Mesenchymal stem cell (in vitro differentiated cells and primary cell): ENCODE data around the gene HOXB7.

ENCODE experiments used
- DNase-seq: peaks from one replicate; pipeline ENCODE4 v3.0.0-alpha.2; 2013
- H2AFZ ChIP-seq: one replicate; pipeline ENCODE4 v1.6.1; 2013; ENCODE audit warnings: low read depth, mild to moderate bottlenecking, control low read depth, inconsistent platforms, low read length, moderate library complexity
- H2AK5ac ChIP-seq: 2 replicates; pipeline ENCODE4 v1.6.1; 2013; ENCODE audit warnings: low read length, moderate library complexity, mild to moderate bottlenecking, inconsistent platforms; ENCODE audit not compliant: severe bottlenecking
- H2BK120ac ChIP-seq: one replicate; pipeline ENCODE4 v1.6.1; 2013; ENCODE audit warnings: low read depth, mild to moderate bottlenecking, inconsistent platforms, low read length, moderate library complexity
- H2BK12ac ChIP-seq, 2 experiments: one replicate each; pipeline ENCODE4 v1.6.1; 2013; ENCODE audit warnings: inconsistent platforms in 2 of 2, low read length in 2 of 2, mild to moderate bottlenecking in 2 of 2, moderate library complexity in 2 of 2, control low read depth in 1 of 2
- H2BK15ac ChIP-seq: one replicate; pipeline ENCODE4 v1.6.1; 2013; ENCODE audit warnings: mild to moderate bottlenecking, low read depth, inconsistent platforms; ENCODE audit not compliant: poor library complexity, severe bottlenecking
- H2BK5ac ChIP-seq: 2 replicates; pipeline ENCODE4 v1.6.1; 2013; ENCODE audit warnings: low read depth, mild to moderate bottlenecking, low read length, control low read depth, inconsistent platforms; ENCODE audit not compliant: poor library complexity, severe bottlenecking
- H3K14ac ChIP-seq, 2 experiments: one replicate each; pipeline ENCODE4 v1.6.1; 2013; ENCODE audit warnings: inconsistent platforms in 2 of 2, low read length in 2 of 2, control low read depth in 1 of 2, mild to moderate bottlenecking in 1 of 2, moderate library complexity in 1 of 2
- H3K18ac ChIP-seq, 2 experiments: one replicate each; pipeline ENCODE4 v1.6.1; 2013; ENCODE audit warnings: inconsistent platforms in 2 of 2, low read length in 2 of 2, control low read depth in 1 of 2, low read depth in 1 of 2, mild to moderate bottlenecking in 1 of 2
- H3K23ac ChIP-seq, 2 experiments: one replicate each; pipeline ENCODE4 v1.6.1; 2013; ENCODE audit warnings: inconsistent platforms in 2 of 2, low read length in 2 of 2, mild to moderate bottlenecking in 2 of 2, moderate library complexity in 2 of 2, control low read depth in 1 of 2
- H3K27ac ChIP-seq: 2 replicates; pipeline ENCODE4 v1.5.1; 2013; ENCODE audit warnings: mild to moderate bottlenecking, moderate library complexity, low read length, control low read depth, inconsistent platforms; ENCODE audit not compliant: poor library complexity, severe bottlenecking
- H3K27me3 ChIP-seq, 2 experiments: 2 replicates each; pipeline versions ENCODE4 v1.6.1 to v1.7.0; 2013; ENCODE audit warnings: low read length in 2 of 2, mild to moderate bottlenecking in 2 of 2, moderate library complexity in 2 of 2, control low read depth in 1 of 2, inconsistent platforms in 1 of 2; ENCODE audit not compliant: control insufficient read depth in 1 of 2, insufficient read depth in 1 of 2
- H3K36me3 ChIP-seq, 2 experiments: 2 replicates each; pipeline versions ENCODE4 v1.6.1 to v1.7.0; 2013; ENCODE audit warnings: low read length in 2 of 2, control low read depth in 1 of 2, inconsistent platforms in 1 of 2, low read depth in 1 of 2, mild to moderate bottlenecking in 1 of 2; ENCODE audit not compliant: insufficient read depth in 2 of 2, control insufficient read depth in 1 of 2
- H3K4ac ChIP-seq, 2 experiments: one replicate each; pipeline ENCODE4 v1.6.1; 2013; ENCODE audit warnings: inconsistent platforms in 2 of 2, low read length in 2 of 2, mild to moderate bottlenecking in 2 of 2, moderate library complexity in 2 of 2, control low read depth in 1 of 2, low read depth in 1 of 2
- H3K4me1 ChIP-seq: 2 replicates; pipeline ENCODE4 v1.6.1; 2013; ENCODE audit warnings: low read depth, low read length, control low read depth; ENCODE audit not compliant: control insufficient read depth, insufficient read depth
- H3K4me2 ChIP-seq: 2 replicates; pipeline ENCODE4 v1.6.1; 2013; ENCODE audit warnings: low read length, mild to moderate bottlenecking, inconsistent platforms; ENCODE audit not compliant: poor library complexity, severe bottlenecking
- H3K4me3 ChIP-seq, 2 experiments: 2 replicates each; pipeline versions ENCODE4 v1.5.1 to v1.7.0; 2013; ENCODE audit warnings: low read length in 2 of 2, mild to moderate bottlenecking in 2 of 2, control low read depth in 1 of 2, low read depth in 1 of 2; ENCODE audit not compliant: insufficient read depth in 1 of 2
- H3K79me1 ChIP-seq: replicated peaks from 2 replicates; pipeline ENCODE4 v1.6.1; 2013; ENCODE audit warnings: mild to moderate bottlenecking, control low read depth, low read length, inconsistent platforms; ENCODE audit not compliant: poor library complexity, severe bottlenecking
- H3K9ac ChIP-seq: 2 replicates; pipeline ENCODE4 v1.7.0; 2013; ENCODE audit warnings: mild to moderate bottlenecking, low read length, moderate library complexity
- H3K9me3 ChIP-seq: 2 replicates; pipeline ENCODE4 v1.7.0; 2013; ENCODE audit warnings: mild to moderate bottlenecking, low read length; ENCODE audit not compliant: control insufficient read depth
- H4K8ac ChIP-seq: one replicate; pipeline ENCODE4 v1.6.1; 2013; ENCODE audit warnings: inconsistent platforms, mild to moderate bottlenecking, low read length, moderate library complexity
- H4K91ac ChIP-seq: one replicate; pipeline ENCODE4 v1.6.1; 2013; ENCODE audit warnings: mild to moderate bottlenecking, low read length, inconsistent platforms
- WGBS: methylation state at CpG from one replicate; pipeline ENCODE4 v1.1.7; 2013; ENCODE audit warnings: mixed read lengths; 5-methylcytosine and 5-hydroxymethylcytosine counted together

HOXB7 gene

GRCh38 chr17:48584223-48584741 lies 26.5 kb downstream of the HOXB7 start:
- WGBS: 12% methylated on average over 2 of the region's 2 CpGs
- H2BK5ac ChIP-seq: no peak overlapping the region
- no peak for DNase-seq
- H3K27ac ChIP-seq: no peak overlapping the region
- peak overlapping the region; percentile 80 for H2BK120ac ChIP-seq
- no peak overlapping the region for H2BK15ac ChIP-seq
- peaks cover 30% of the 10 kb centered on the region for H3K4me1 ChIP-seq
- no peak overlapping the region for H3K14ac ChIP-seq
- H4K8ac ChIP-seq: no peak overlapping the region
- H3K4ac ChIP-seq: peak overlapping the region in 1 of 2 experiments; percentile 84
- peak overlapping the region; percentile 98 for H3K9ac ChIP-seq
- peak overlapping the region in 1 of 2 experiments; percentile 83 for H3K23ac ChIP-seq
- no peaks in the 10 kb centered on the region for H3K36me3 ChIP-seq
- H3K4me3 ChIP-seq: peak overlapping the region in 1 of 2 experiments; percentile 96
- H2BK12ac ChIP-seq: no peak overlapping the region
- H3K79me1 ChIP-seq: peaks cover 3% of the 10 kb centered on the region
- peaks cover 0 to 4% of the 10 kb centered on the region in 2 experiments for H3K27me3 ChIP-seq
- H4K91ac ChIP-seq: no peak overlapping the region
- no peaks in the 10 kb centered on the region for H3K9me3 ChIP-seq
- no peak overlapping the region for H2AFZ ChIP-seq
- H3K18ac ChIP-seq: peak overlapping the region; percentile 74 to 92
- peak overlapping the region; percentile 55 for H3K4me2 ChIP-seq
- peak overlapping the region; percentile 31 for H2AK5ac ChIP-seq

- Histone ChIP-seq H3K36me3 (no peaks in the 10 kb centered on the region), H3K9ac (peak overlapping the region; percentile 98), H3K4me1 (peaks cover 35% of the 10 kb centered on the region), H2BK12ac (no peak overlapping the region), H3K79me1 (peaks cover 3% of the 10 kb centered on the region), H3K27me3 (peaks cover 0 to 4% of the 10 kb centered on the region in 2 experiments), H3K9me3 (no peaks in the 10 kb centered on the region), H4K91ac (peak overlapping the region; percentile 43), H3K14ac (no peak overlapping the region), H2BK120ac (peak overlapping the region; percentile 22), H3K4me2 (no peak overlapping the region), H2AFZ (no peak overlapping the region), H3K4ac (no peak overlapping the region), H2BK5ac (no peak overlapping the region), H3K23ac (peak overlapping the region in 1 of 2 experiments; percentile 0), H4K8ac (no peak overlapping the region), H2AK5ac (no peak overlapping the region), H2BK15ac (no peak overlapping the region), H3K4me3 (peak overlapping the region in 1 of 2 experiments; percentile 96), H3K27ac (no peak overlapping the region), H3K18ac (peak overlapping the region; percentile 5 to 50)
- no peak for DNase-seq
- 27% methylated on average over 3 of the region's 3 CpGs for WGBS
Measured at GRCh38 chr17:48583708-48584222, 27.1 kb downstream of the HOXB7 start.

- H4K91ac ChIP-seq: peak overlapping the region; percentile 83
- peak overlapping the region; percentile 66 to 81 for H3K4ac ChIP-seq
- peak overlapping the region; percentile 91 for H3K4me2 ChIP-seq
- no peak overlapping the region for H2BK15ac ChIP-seq
- peaks cover 4% of the 10 kb centered on the region for H3K79me1 ChIP-seq
- H4K8ac ChIP-seq: peak overlapping the region; percentile 67
- no peaks in the 10 kb centered on the region for H3K9me3 ChIP-seq
- H2AK5ac ChIP-seq: no peak overlapping the region
- peaks cover 35% of the 10 kb centered on the region for H3K4me1 ChIP-seq
- H2AFZ ChIP-seq: no peak overlapping the region
- no peak overlapping the region for H3K27ac ChIP-seq
- peaks cover 0 to 4% of the 10 kb centered on the region in 2 experiments for H3K27me3 ChIP-seq
- H3K23ac ChIP-seq: peak overlapping the region; percentile 51 to 56
- H3K4me3 ChIP-seq: peak overlapping the region in 1 of 2 experiments; percentile 96
- peak overlapping the region; percentile 59 for H2BK12ac ChIP-seq
- WGBS: 5% methylated on average over 7 of the region's 7 CpGs
- peak overlapping the region; percentile 80 for H2BK120ac ChIP-seq
- H3K14ac ChIP-seq: no peak overlapping the region
- DNase-seq: no peak
- peak overlapping the region; percentile 98 for H3K9ac ChIP-seq
- H2BK5ac ChIP-seq: no peak overlapping the region
- H3K36me3 ChIP-seq: no peaks in the 10 kb centered on the region
- H3K18ac ChIP-seq: peak overlapping the region; percentile 52 to 98
Measured at GRCh38 chr17:48582750-48583069, 28.1 kb downstream of the HOXB7 start.

GRCh38 chr17:48579760-48580554 lies 30.9 kb downstream of the HOXB7 start:
- Histone ChIP-seq H3K4me2 (no peak overlapping the region), H4K91ac (peak overlapping the region; percentile 43), H3K36me3 (peaks cover 6% of the 10 kb centered on the region in 2 experiments), H3K9me3 (no peaks in the 10 kb centered on the region), H3K9ac (peak overlapping the region; percentile 98), H3K27me3 (no peaks in the 10 kb centered on the region), H4K8ac (no peak overlapping the region), H3K23ac (no peak overlapping the region), H3K18ac (peak overlapping the region in 1 of 2 experiments; percentile 98), H2BK120ac (peak overlapping the region; percentile 80), H2BK15ac (no peak overlapping the region), H2AFZ (no peak overlapping the region), H2AK5ac (no peak overlapping the region), H3K14ac (no peak overlapping the region), H2BK12ac (peak overlapping the region in 1 of 2 experiments; percentile 11), H2BK5ac (no peak overlapping the region), H3K4ac (peak overlapping the region; percentile 77 to 95), H3K4me3 (peak overlapping the region in 1 of 2 experiments; percentile 96), H3K79me1 (peaks cover 3% of the 10 kb centered on the region), H3K27ac (no peak overlapping the region), H3K4me1 (peaks cover 38% of the 10 kb centered on the region)
- under 1% methylated on average over 21 of the region's 26 CpGs for WGBS
- DNase-seq: peak; percentile 85
